GM18861 (cell line): ENCODE results near the gene RPL37A.

Experiments
- ATAC-seq: cut with Tn5 transposase; IDR thresholded peaks from one replicate; pipeline ENCODE4 v1.9.1; 2021; ENCODE audit not compliant: unreplicated experiment

Gene RPL37A

GRCh38 chr2:216486708-216487107, 11.9 kb upstream of the RPL37A start:
- ATAC-seq = no peak

- no peak for ATAC-seq
These were observed 8.6 kb upstream of the RPL37A start for GRCh38 chr2:216490061-216490460.

GRCh38 chr2:216491793-216492596, 6.6 kb upstream of the RPL37A start:
- ATAC-seq = peak; percentile 87

GRCh38 chr2:216492597-216493333, 5.9 kb upstream of the RPL37A start:
- no peak for ATAC-seq

- ATAC-seq = no peak
These were observed 5.3 kb upstream of the RPL37A start for GRCh38 chr2:216493334-216493685.

GRCh38 chr2:216495656-216496055, 3.0 kb upstream of the RPL37A start:
- no peak for ATAC-seq

GRCh38 chr2:216497382-216498069, 1.1 kb upstream of the RPL37A start:
- ATAC-seq = no peak

- ATAC-seq = no peak
These were observed 620 bp upstream of the RPL37A start for GRCh38 chr2:216498070-216498378.

- no peak for ATAC-seq
These were observed 1.1 kb downstream of the RPL37A start for GRCh38 chr2:216499641-216500218.

- ATAC-seq = no peak
These were observed 1.9 kb downstream of the RPL37A start for GRCh38 chr2:216500572-216500971.

GRCh38 chr2:216501854-216502253, 3.2 kb downstream of the RPL37A start:
- ATAC-seq = no peak

- ATAC-seq = no peak
These were observed 3.9 kb downstream of the RPL37A start for GRCh38 chr2:216502381-216503158.

- ATAC-seq = no peak
These were observed 4.5 kb downstream of the RPL37A start for GRCh38 chr2:216503159-216503629.

- no peak for ATAC-seq
These were observed 5.2 kb downstream of the RPL37A start for GRCh38 chr2:216503697-216504375.

GRCh38 chr2:216504376-216504762, 5.7 kb downstream of the RPL37A start:
- no peak for ATAC-seq

GRCh38 chr2:216505133-216506106, 6.8 kb downstream of the RPL37A start:
- ATAC-seq = no peak

- no peak for ATAC-seq
These were observed 8.8 kb downstream of the RPL37A start for GRCh38 chr2:216507220-216508160.

GRCh38 chr2:216508229-216508628, 9.6 kb downstream of the RPL37A start:
- ATAC-seq = no peak
